ENCODE data around the gene BTBD2.
A peak's percentile ranks its signal among the peaks of the same experiment; 100 is the strongest.

Gene BTBD2

GRCh38 chr19:1936916-1937610 is 78.5 kb downstream of the BTBD2 start:
- no peak for DNase-seq

GRCh38 chr19:1936430-1936829 is 79.1 kb downstream of the BTBD2 start:
- no peak for DNase-seq

DNA sequence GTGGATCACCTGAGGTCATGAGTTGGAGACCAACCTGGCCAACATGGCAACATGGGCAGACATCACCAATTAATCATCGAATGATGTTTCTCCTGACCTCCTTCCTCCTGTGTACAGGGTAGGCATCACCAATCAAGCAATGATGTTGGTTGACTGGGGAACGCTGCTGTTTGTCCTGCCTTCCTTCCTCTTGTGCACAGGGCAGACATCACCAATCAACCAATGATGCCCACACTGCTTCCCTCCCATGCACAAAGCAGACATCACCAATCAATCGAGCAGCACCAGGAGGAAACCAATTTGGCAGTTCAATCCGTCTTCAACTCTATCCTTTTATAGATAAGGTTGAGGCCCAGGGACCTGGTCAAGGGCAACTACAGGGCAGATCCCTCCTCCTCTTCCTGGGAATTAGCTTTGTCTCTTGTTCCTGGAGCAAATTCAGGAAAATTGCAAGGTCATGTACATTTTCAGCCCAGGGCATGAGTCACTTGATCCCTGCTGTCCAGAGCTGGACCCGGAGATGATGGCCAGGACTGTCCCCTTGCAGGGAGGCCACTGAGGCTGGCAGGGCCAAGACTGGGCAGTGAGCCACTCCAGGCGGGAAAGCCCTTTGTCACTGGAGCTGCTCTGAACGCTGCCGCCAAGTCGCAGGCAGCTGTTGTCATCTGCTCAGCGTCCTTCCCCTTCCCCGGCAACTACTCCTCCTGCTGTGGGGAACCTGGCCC is 79.9 kb downstream of the BTBD2 start:
- DNase-seq = peak; percentile 38 to 42
